Stimulated activated naive B cell treated with anti-CD40 and anti-IgM and Interleukin-4, amounts not matched to agents 10 μg/mL and 1 μg/mL and 100 μg/mL, for 72 hours (primary cell): ENCODE measurements around the gene TCHH.
"Not testable (repeated sequence)": the region's sequence is repeated elsewhere in the genome, so short reads cannot be mapped to it uniquely, and the experiment has no call there.

Experiments used
- ATAC-seq, 2 donors: fragments of 150-1000 bp; cut with Tn5 transposase; replicated peaks; 2 replicates each; pipeline ENCODE4 v1.10.0; 2021; ENCODE audit warnings: moderate library complexity in 1 of 2
- DNase-seq: peaks from one replicate; pipeline ENCODE4 v3.0.0; 2021
- H3K27ac Mint-ChIP-seq: one replicate; pipeline ENCODE4 v1.8.0; 2022; ENCODE audit warnings: mild to moderate bottlenecking, mixed read lengths
- H3K27me3 Mint-ChIP-seq, 2 donors: one replicate each; pipeline ENCODE4 v1.8.0; 2022; ENCODE audit warnings: mixed read lengths in 2 of 2
- H3K36me3 Mint-ChIP-seq, 2 donors: one replicate each; pipeline ENCODE4 v1.8.0; 2022; ENCODE audit warnings: mixed read lengths in 2 of 2, mild to moderate bottlenecking in 1 of 2
- H3K4me1 Mint-ChIP-seq, 2 donors: one replicate each; pipeline ENCODE4 v1.8.0; 2022; ENCODE audit warnings: mixed read lengths in 2 of 2, mild to moderate bottlenecking in 1 of 2
- H3K4me3 Mint-ChIP-seq, 2 donors: one replicate each; pipeline ENCODE4 v1.8.0; 2022; ENCODE audit warnings: mild to moderate bottlenecking in 2 of 2, mixed read lengths in 2 of 2, moderate library complexity in 1 of 2
- H3K9me3 Mint-ChIP-seq, 2 donors: one replicate each; pipeline ENCODE4 v1.8.0; 2022; ENCODE audit warnings: mixed read lengths in 2 of 2, mild to moderate bottlenecking in 1 of 2

Gene TCHH

GRCh38 chr1:152115344-152115743, at the start of gene TCHH:
Gene TCHH (minus strand): TSS chr1:152115444. CDS start chr1:152114080, 1,364 bp downstream.
- no peaks in the 10 kb centered on the region for H3K4me1 Mint-ChIP-seq
- ATAC-seq: no peak
- no peak within 1 kb of the TSS for H3K27ac Mint-ChIP-seq
- H3K36me3 Mint-ChIP-seq: no peaks in the 10 kb centered on the region
- H3K4me3 Mint-ChIP-seq: no peak within 1 kb of the TSS
- no peak for DNase-seq
- peaks cover 38 to 51% of the 10 kb centered on the region in 2 donors for H3K27me3 Mint-ChIP-seq
- no peaks in the 10 kb centered on the region for H3K9me3 Mint-ChIP-seq

- no peaks in the 10 kb centered on the region for H3K36me3 Mint-ChIP-seq
- H3K27me3 Mint-ChIP-seq: peaks cover 19 to 26% of the 10 kb centered on the region in 2 donors
- DNase-seq (no peak), ATAC-seq (no peak)
- no peaks in the 10 kb centered on the region for H3K9me3 Mint-ChIP-seq
- H3K27ac Mint-ChIP-seq: no peak overlapping the region
- H3K4me1 Mint-ChIP-seq: peaks cover 14 to 16% of the 10 kb centered on the region in 2 donors
- no peak overlapping the region for H3K4me3 Mint-ChIP-seq
Observed at GRCh38 chr1:152164517-152165136, 49.4 kb upstream of the TCHH start.

- ATAC-seq (no peak), DNase-seq (no peak)
- Mint-ChIP-seq H3K27ac (no peak overlapping the region), H3K4me1 (peaks cover 14 to 16% of the 10 kb centered on the region in 2 donors), H3K36me3 (no peaks in the 10 kb centered on the region), H3K27me3 (peaks cover 15 to 16% of the 10 kb centered on the region in 2 donors), H3K4me3 (no peak overlapping the region), H3K9me3 (no peaks in the 10 kb centered on the region)
Observed at GRCh38 chr1:152162792-152163463, 47.7 kb upstream of the TCHH start.

GRCh38 chr1:152160576-152160975, 45.3 kb upstream of the TCHH start:
- DNase-seq (no peak), ATAC-seq (peak in 1 of 2 donors; percentile 29)
- Mint-ChIP-seq H3K36me3 (no peaks in the 10 kb centered on the region), H3K27me3 (peaks cover 3 to 10% of the 10 kb centered on the region in 2 donors), H3K9me3 (no peaks in the 10 kb centered on the region), H3K4me3 (no peak overlapping the region), H3K4me1 (peaks cover 10 to 11% of the 10 kb centered on the region in 2 donors), H3K27ac (no peak overlapping the region)

GRCh38 chr1:152159144-152159543, 43.9 kb upstream of the TCHH start, which contains the start of gene RPTN:
Gene RPTN (minus strand): TSS chr1:152159228. CDS start chr1:152157889, 1,339 bp downstream.
- ATAC-seq (no peak), DNase-seq (no peak)
- Mint-ChIP-seq H3K4me3 (no peak within 1 kb of the TSS), H3K36me3 (no peaks in the 10 kb centered on the region), H3K9me3 (no peaks in the 10 kb centered on the region), H3K27me3 (peaks cover 14 to 17% of the 10 kb centered on the region in 2 donors), H3K4me1 (peaks cover 5 to 7% of the 10 kb centered on the region in 2 donors), H3K27ac (no peak within 1 kb of the TSS)

- H3K27me3 Mint-ChIP-seq: peaks cover 32 to 34% of the 10 kb centered on the region in 2 donors
- H3K4me3 Mint-ChIP-seq: no peak overlapping the region
- H3K27ac Mint-ChIP-seq: no peak overlapping the region
- ATAC-seq: no peak
- peaks cover 0 to 2% of the 10 kb centered on the region in 2 donors for H3K4me1 Mint-ChIP-seq
- peaks cover 1 to 4% of the 10 kb centered on the region in 2 donors for H3K9me3 Mint-ChIP-seq
- no peaks in the 10 kb centered on the region for H3K36me3 Mint-ChIP-seq
- DNase-seq: no peak
Observed at GRCh38 chr1:152153996-152154395, 38.8 kb upstream of the TCHH start.

- H3K27me3 Mint-ChIP-seq: peaks cover 31 to 38% of the 10 kb centered on the region in 2 donors
- DNase-seq (no peak), ATAC-seq (no peak)
- H3K27ac Mint-ChIP-seq: no peak overlapping the region
- H3K4me1 Mint-ChIP-seq: peaks cover 0 to 1% of the 10 kb centered on the region in 2 donors
- H3K9me3 Mint-ChIP-seq: peaks cover 13 to 14% of the 10 kb centered on the region in 2 donors
- no peak overlapping the region for H3K4me3 Mint-ChIP-seq
- no peaks in the 10 kb centered on the region for H3K36me3 Mint-ChIP-seq
Observed at GRCh38 chr1:152151646-152152045, 36.4 kb upstream of the TCHH start.

GRCh38 chr1:152148981-152149380, 33.7 kb upstream of the TCHH start:
- H3K4me1 Mint-ChIP-seq: no peaks in the 10 kb centered on the region
- no peak for DNase-seq
- no peak overlapping the region for H3K27ac Mint-ChIP-seq
- H3K27me3 Mint-ChIP-seq: peaks cover 27 to 42% of the 10 kb centered on the region in 2 donors
- peaks cover 2 to 5% of the 10 kb centered on the region in 2 donors for H3K36me3 Mint-ChIP-seq
- ATAC-seq: no peak
- H3K9me3 Mint-ChIP-seq: peaks cover 21 to 22% of the 10 kb centered on the region in 2 donors
- H3K4me3 Mint-ChIP-seq: no peak overlapping the region

GRCh38 chr1:152148051-152148450, 32.8 kb upstream of the TCHH start:
- DNase-seq (no peak), ATAC-seq (no peak)
- H3K27me3 Mint-ChIP-seq: peaks cover 32 to 49% of the 10 kb centered on the region in 2 donors
- H3K36me3 Mint-ChIP-seq: peaks cover 2 to 5% of the 10 kb centered on the region in 2 donors
- no peak overlapping the region for H3K27ac Mint-ChIP-seq
- H3K4me3 Mint-ChIP-seq: no peak overlapping the region
- H3K9me3 Mint-ChIP-seq: peaks cover 21 to 22% of the 10 kb centered on the region in 2 donors
- no peaks in the 10 kb centered on the region for H3K4me1 Mint-ChIP-seq

GRCh38 chr1:152145769-152146168, 30.5 kb upstream of the TCHH start:
- H3K9me3 Mint-ChIP-seq: peaks cover 21 to 22% of the 10 kb centered on the region in 2 donors
- H3K4me1 Mint-ChIP-seq: no peaks in the 10 kb centered on the region
- no peak overlapping the region for H3K4me3 Mint-ChIP-seq
- peaks cover 26 to 36% of the 10 kb centered on the region in 2 donors for H3K27me3 Mint-ChIP-seq
- peaks cover 2 to 5% of the 10 kb centered on the region in 2 donors for H3K36me3 Mint-ChIP-seq
- ATAC-seq (no peak), DNase-seq (no peak)
- H3K27ac Mint-ChIP-seq: no peak overlapping the region

- not testable (repeated sequence) for H3K36me3 Mint-ChIP-seq, H3K4me1 Mint-ChIP-seq, H3K27ac Mint-ChIP-seq, ATAC-seq, DNase-seq, H3K4me3 Mint-ChIP-seq
- Mint-ChIP-seq H3K9me3 (peaks cover 21 to 22% of the 10 kb centered on the region in 2 donors), H3K27me3 (peaks cover 29 to 41% of the 10 kb centered on the region in 2 donors)
Observed at GRCh38 chr1:152144674-152145183, 29.5 kb upstream of the TCHH start.

- Mint-ChIP-seq H3K36me3 (peaks cover 2 to 5% of the 10 kb centered on the region in 2 donors), H3K27ac (no peak overlapping the region), H3K27me3 (peaks cover 33 to 46% of the 10 kb centered on the region in 2 donors), H3K4me1 (no peaks in the 10 kb centered on the region), H3K4me3 (no peak overlapping the region), H3K9me3 (peaks cover 14 to 15% of the 10 kb centered on the region in 2 donors)
- DNase-seq: no peak
- ATAC-seq: no peak
Observed at GRCh38 chr1:152143150-152143887, 28.1 kb upstream of the TCHH start.

GRCh38 chr1:152141971-152142584, 26.8 kb upstream of the TCHH start:
- Mint-ChIP-seq H3K27me3 (peaks cover 33 to 50% of the 10 kb centered on the region in 2 donors), H3K9me3 (peaks cover 10 to 13% of the 10 kb centered on the region in 2 donors), H3K4me3 (no peak overlapping the region), H3K4me1 (no peaks in the 10 kb centered on the region), H3K36me3 (peaks cover 2 to 5% of the 10 kb centered on the region in 2 donors), H3K27ac (no peak overlapping the region)
- ATAC-seq (no peak), DNase-seq (no peak)

- DNase-seq: no peak
- no peak overlapping the region for H3K4me3 Mint-ChIP-seq
- no peak for ATAC-seq
- no peak overlapping the region for H3K27ac Mint-ChIP-seq
- no peaks in the 10 kb centered on the region for H3K36me3 Mint-ChIP-seq
- H3K27me3 Mint-ChIP-seq: peaks cover 16 to 31% of the 10 kb centered on the region in 2 donors
- H3K4me1 Mint-ChIP-seq: no peaks in the 10 kb centered on the region
- H3K9me3 Mint-ChIP-seq: peaks cover 4 to 12% of the 10 kb centered on the region in 2 donors
Observed at GRCh38 chr1:152137215-152137614, 22.0 kb upstream of the TCHH start.
